ENCODE measurements around the gene DYRK1B.

The DYRK1B gene

DNA sequence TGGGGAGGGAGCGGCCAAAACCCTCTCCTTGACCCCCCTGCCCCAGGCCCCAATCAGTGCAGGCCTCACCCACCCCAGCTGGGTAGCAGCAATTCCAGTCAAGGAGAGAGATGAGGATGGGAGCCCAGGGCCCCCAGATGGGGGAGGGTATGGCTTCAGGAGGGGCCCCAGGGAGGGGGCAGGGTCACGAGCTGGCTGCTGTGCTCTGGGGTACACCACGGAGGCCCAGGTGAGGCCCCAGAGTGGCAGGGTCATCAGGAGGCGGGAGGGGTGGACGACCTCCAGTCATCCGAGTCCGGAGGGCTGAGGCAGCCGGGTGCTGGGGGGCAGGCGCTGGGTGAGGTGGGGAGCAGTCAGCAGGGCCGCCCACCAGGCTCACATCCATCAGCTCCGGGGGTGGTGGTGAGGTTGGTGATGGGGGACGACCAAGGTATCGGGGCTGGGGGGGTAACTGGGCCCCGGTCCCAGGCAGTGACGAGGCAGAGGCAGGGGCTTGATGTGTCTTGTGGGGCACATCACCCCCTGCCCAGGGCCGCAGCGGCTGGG lies 8.4 kb downstream of the DYRK1B start:
- no peak for DNase-seq (ENCODE audit: extremely low read depth, low read depth)
- TF ChIP-seq, protein P1, sequence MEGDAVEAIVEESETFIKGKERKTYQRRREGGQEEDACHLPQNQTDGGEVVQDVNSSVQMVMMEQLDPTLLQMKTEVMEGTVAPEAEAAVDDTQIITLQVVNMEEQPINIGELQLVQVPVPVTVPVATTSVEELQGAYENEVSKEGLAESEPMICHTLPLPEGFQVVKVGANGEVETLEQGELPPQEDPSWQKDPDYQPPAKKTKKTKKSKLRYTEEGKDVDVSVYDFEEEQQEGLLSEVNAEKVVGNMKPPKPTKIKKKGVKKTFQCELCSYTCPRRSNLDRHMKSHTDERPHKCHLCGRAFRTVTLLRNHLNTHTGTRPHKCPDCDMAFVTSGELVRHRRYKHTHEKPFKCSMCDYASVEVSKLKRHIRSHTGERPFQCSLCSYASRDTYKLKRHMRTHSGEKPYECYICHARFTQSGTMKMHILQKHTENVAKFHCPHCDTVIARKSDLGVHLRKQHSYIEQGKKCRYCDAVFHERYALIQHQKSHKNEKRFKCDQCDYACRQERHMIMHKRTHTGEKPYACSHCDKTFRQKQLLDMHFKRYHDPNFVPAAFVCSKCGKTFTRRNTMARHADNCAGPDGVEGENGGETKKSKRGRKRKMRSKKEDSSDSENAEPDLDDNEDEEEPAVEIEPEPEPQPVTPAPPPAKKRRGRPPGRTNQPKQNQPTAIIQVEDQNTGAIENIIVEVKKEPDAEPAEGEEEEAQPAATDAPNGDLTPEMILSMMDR (IDR thresholded peaks at IDR 0.05; ENCODE audit: low read depth, low read length, missing control alignments): no peak
- H3K4me3 ChIP-seq (replicated peaks; ENCODE audit: low read depth, low read length): no peak overlapping the region

DNA sequence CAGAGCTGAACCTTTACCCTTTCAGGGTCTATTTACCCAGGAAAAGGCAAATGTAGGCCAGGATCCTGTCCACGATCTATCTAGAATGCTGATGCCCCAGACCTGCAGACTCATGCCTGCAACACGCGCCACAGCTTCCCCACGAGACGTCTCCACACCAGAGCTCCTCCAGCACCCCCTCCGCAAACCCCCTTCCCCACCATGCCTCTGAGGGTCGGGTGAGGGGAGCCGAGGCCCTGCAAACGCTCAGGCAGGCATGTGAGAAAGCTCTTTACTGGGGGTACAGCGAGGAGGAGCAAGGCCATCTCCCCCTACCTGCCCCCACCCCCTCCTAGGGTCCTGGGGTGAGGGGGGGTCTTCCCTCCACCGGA lies 8.9 kb downstream of the DYRK1B start:
- H3K4me3 ChIP-seq (replicated peaks; ENCODE audit: low read depth, low read length): no peak overlapping the region
- DNase-seq (ENCODE audit: extremely low read depth, low read depth): no peak
- TF ChIP-seq, protein P1 (IDR thresholded peaks at IDR 0.05; ENCODE audit: low read depth, low read length, missing control alignments): no peak

DNA sequence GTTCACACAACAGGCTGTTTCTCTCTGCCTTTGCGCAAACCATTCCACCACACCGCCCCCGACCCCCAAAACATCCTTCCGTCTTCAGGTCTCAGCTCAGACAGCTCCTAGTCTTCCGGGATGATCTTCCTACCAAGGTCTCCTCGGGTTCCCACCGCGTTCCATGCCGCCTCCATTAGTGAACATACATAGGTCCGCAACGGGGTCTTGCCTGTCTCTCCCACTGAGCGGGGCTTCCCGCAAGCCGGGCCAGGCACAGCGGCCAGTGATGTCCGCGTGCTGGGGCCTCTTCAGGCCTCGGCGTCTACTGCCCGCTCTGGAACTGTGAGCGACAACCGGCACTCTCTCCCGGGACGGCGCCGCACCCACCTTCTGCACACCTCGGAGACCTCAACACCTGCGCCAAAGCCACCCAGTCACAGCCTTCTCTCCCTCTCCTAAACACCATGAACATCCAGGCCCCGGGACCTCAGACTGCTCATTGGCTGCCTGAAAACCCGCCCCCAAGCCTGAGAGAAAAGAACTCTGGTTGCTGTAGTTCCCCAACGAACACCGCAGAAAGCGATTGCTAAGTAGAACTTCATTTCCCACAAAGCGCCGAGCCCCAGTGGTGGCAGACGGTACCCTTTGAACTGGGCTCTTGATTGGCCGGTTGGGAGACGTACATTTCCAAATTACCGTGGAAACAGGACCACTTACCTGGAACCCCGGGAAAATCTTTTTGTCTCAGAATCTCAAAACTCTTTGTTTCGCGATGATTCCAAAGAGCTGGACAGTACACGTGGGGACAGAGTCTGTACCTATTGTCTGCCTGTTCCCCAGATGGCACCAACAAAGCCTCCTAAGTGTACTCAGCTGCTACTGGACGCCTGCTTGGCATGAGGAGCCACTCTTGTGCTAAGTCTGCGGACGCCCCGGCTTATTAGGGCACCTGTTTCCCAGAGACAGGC lies 9.5 kb downstream of the DYRK1B start:
- TF ChIP-seq, protein P1 (IDR thresholded peaks at IDR 0.05; ENCODE audit: low read depth, low read length, missing control alignments): no peak
- peak overlapping the region; percentile 37 for H3K4me3 ChIP-seq (replicated peaks; ENCODE audit: low read depth, low read length)
- DNase-seq (ENCODE audit: extremely low read depth, low read depth): no peak

DNA sequence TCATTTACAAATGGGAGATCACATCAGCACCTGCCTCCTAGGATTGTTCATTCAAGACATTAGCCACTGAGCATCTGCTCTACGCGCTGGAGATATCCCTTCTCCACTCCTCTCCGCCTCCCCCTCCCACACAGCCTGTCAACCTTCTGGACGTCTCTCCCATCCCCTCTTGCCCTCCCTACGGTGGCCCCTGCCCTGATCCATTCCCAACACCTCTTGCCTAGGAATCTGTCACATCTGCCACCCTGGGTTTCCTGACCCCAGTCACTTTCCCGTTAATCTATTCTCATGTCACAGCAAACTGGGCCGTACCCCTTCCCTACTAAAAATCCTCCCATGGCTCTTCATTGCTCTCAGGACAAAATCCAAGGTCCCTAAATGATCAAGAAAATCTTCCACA lies 10.3 kb downstream of the DYRK1B start:
- no peak for DNase-seq (ENCODE audit: extremely low read depth, low read depth)
- TF ChIP-seq, protein P1 (IDR thresholded peaks at IDR 0.05; ENCODE audit: low read depth, low read length, missing control alignments): no peak
- peak overlapping the region; percentile 37 for H3K4me3 ChIP-seq (replicated peaks; ENCODE audit: low read depth, low read length)

DNA sequence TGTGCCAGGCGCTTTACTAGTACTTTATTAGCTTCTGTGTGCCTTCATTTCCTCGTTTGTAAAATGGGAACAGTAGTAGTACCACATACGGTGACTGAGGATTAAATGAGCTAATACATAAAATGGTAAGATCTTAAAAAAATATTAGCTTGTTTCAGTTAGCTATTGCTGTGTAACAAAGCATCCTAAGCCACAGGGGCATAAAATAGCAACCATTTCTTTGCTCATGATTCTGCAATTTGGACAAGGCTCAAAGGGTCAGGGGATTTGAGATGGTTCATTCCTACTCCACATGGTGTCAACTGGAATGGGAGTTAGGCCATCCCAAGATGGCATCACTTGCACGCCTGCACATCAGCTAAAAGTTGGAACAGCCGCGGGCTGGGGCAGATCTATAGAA lies 13.3 kb downstream of the DYRK1B start:
- H3K4me3 ChIP-seq (replicated peaks; ENCODE audit: low read depth, low read length): no peak overlapping the region
- TF ChIP-seq, protein P1 (IDR thresholded peaks at IDR 0.05; ENCODE audit: low read depth, low read length, missing control alignments): no peak
- DNase-seq (ENCODE audit: extremely low read depth, low read depth): no peak

DNA sequence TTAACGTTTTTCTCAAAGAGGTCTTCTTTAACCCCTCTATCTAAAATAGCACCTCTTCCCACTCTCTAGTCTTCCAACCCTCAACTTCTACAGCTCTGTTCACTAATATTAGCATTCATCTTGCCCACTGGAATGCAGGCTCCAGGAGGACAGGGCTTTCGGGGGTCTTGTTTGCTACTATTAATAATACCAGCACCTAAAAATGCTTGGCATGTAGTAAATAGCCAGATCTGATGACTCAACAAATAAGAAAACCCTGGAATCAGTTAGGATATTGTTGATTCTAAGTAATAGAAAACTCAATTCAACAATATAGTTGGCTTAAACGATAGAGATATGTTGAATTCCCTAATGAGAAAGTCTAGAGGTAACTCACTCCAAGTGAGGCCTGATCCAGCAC lies 14.2 kb downstream of the DYRK1B start:
- DNase-seq (ENCODE audit: extremely low read depth, low read depth): no peak
- no peak overlapping the region for H3K4me3 ChIP-seq (replicated peaks; ENCODE audit: low read depth, low read length)
- TF ChIP-seq, protein P1 (IDR thresholded peaks at IDR 0.05; ENCODE audit: low read depth, low read length, missing control alignments): no peak

Measured in HFF-Myc (cell line).